NCI-H524 treated with DMSO at 0.1 percent for 48 hours (cell line): Measurements from ENCODE around the gene SEMA7A.

ENCODE experiments used
- DNase-seq: peaks from one replicate; lab custom pipeline; 2025; lab: John Stamatoyannopoulos, UW

SEMA7A gene

GRCh38 chr15:74451861-74452835 is 18.4 kb upstream of the SEMA7A start:
- DNase-seq = no peak

- DNase-seq = no peak
Observed at GRCh38 chr15:74451322-74451721, 17.6 kb upstream of the SEMA7A start.

DNA sequence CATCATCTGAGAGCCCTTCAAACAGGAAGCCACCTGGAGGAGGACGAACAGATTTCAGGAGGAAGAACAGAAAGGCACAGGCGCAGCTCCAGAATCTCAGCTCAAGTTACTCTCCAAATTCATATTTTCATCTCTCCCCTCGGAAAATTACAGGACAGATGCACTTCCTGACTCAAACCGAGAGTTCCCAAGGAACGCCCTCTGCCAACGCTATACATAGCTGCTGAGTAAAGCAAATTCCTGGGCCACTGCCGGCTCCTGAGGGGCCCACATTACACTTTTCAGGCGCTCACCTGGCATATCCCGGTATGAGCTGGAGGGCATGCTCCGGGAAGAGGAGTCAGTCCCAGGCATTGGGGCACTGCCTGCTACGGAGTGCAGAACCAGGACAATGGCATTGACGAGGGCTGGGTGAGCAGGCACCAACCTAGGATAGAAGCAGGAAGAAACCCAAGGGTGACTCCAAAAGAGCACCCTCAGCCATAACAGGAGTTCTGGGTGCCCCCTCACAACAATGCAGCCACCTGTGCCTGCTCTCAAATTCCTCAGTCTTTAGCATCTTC is 16.0 kb upstream of the SEMA7A start:
- no peak for DNase-seq

DNA sequence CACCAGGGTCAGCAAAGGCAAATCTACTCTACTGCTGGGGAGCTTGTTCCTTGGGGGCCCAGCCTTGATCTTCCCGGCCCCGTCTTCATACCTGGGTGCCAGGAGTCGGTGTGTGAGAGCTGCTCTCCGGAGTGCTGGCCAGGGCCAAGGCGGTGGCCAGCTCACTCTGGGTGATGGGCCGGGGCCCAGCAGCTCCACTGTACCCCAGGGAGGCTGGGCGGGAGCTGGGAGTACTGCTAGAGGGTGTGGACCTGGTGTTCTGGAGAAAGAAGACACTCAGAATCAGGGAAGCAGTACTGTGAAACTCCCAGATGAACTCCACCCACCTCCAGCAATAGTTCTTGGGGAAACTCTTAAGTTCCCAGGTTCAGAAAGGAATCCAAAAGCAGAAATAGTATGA is 15.3 kb upstream of the SEMA7A start:
- no peak for DNase-seq

DNA sequence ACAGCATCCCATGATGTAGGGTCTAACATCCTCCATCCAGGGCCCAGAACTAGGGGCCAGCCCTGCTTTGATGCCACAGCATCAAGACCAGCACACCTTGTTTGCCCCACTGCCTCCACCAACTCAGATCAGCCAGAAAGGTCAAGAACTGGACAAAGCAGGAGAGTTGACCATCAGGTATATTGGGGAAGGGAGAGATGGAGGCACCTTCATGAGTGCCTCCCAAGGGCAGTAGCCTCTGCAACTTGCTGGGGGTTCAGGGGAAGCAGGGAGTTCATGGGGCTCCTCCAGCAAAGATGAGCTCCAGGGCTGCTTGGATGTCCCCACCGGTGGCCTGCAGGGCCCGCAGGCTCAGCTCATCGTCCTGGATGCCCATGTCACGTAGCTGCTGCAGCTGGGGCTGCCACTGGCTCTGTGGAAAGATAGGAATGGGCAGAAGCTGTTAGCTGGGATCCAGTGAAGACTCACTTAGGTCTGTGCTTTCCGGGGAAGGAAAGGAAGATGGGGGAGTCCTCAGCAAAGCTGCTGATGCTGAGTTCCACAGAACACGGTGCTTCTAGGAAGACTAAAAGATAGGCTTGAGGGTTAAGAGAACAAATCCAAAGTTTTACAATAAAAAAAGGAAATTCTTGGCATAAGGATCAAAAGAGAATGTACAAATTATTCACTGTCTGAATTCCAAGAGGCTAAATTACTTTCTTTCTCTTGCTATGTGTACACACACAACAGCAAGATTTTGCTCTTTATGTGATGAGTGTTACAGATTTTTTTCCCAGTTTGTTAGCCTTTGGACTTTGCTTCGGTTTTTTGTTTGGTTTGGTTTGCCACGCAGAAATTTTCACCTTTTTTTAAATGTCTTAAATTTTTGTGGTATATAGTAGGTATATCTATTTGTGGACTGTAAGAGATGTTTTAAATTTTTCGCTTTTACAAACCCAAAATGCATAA is 12.3 kb upstream of the SEMA7A start:
- DNase-seq = no peak

GRCh38 chr15:74444106-74445062 is 10.6 kb upstream of the SEMA7A start:
- DNase-seq = no peak

DNA sequence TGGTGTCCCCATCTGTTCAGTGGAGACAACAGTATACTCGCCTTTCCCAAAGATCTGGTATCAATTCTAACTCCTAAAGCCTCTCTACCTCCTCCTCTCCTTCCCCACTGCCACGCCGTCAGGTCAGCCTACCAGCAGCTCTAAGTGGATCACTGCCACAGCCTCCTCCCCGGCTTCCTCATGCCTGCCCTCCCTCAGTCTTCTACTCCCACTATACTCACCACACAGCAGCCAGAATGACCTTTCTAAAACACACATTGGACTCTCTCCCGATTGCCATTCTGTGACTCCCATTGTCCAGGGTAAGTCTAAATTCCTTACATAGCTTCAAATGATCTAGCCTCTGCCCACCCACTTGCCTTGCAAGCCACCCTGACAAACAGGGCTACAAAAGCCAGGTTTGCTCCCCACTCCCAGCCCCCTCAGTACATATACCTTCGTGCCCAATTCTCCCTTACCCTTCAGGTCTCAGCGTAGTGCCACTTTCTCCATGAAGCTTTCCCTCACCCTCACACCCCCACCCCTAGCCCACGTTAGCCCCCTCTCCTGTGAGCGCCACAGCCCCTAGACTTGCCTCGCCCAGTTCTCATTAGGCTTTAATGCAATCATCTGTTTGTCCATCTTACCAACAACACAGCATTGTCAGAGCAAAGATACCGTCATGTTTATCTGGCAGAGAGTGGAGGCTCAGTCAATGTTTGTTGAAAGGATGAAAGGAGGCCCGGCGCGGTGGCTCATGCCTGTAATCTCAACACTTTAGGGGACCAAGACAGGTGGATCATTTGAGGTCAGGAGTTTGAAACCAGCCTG is 9.5 kb upstream of the SEMA7A start:
- no peak for DNase-seq

- no peak for DNase-seq
Observed at GRCh38 chr15:74442604-74443003, 8.8 kb upstream of the SEMA7A start.

GRCh38 chr15:74442063-74442462 is 8.3 kb upstream of the SEMA7A start:
- DNase-seq = no peak

- DNase-seq = no peak
Observed at GRCh38 chr15:74441248-74441941, 7.6 kb upstream of the SEMA7A start.

DNA sequence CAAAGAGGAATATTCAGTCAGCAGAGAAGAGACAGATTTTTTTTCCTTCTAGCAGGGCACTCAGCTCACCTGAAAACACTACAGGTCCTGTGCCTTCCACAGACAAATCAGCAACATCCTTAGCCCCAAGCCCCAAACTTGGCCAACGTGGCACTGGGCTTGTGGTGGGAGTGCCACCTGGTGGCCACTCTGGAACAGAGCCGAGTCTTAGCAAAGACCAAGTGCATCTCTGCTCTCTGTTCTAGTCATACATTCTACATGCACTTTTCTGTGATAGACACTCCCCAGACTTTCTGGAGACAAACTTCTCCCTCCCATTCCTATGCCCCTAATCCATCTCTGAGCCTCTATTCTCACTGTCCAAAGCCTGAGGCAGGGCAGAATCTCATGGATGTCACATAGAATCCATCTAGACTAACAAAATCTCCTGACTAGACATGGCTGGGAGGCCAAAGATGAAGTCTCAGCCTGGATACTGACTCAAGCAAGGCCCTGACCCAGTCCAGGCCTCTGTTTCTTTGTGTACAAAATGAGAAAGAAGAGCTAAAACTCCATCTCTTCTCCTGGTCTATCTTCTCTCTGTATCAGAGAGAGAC is 5.1 kb upstream of the SEMA7A start:
- no peak for DNase-seq

GRCh38 chr15:74438206-74438605 is 4.4 kb upstream of the SEMA7A start:
- DNase-seq = no peak

DNA sequence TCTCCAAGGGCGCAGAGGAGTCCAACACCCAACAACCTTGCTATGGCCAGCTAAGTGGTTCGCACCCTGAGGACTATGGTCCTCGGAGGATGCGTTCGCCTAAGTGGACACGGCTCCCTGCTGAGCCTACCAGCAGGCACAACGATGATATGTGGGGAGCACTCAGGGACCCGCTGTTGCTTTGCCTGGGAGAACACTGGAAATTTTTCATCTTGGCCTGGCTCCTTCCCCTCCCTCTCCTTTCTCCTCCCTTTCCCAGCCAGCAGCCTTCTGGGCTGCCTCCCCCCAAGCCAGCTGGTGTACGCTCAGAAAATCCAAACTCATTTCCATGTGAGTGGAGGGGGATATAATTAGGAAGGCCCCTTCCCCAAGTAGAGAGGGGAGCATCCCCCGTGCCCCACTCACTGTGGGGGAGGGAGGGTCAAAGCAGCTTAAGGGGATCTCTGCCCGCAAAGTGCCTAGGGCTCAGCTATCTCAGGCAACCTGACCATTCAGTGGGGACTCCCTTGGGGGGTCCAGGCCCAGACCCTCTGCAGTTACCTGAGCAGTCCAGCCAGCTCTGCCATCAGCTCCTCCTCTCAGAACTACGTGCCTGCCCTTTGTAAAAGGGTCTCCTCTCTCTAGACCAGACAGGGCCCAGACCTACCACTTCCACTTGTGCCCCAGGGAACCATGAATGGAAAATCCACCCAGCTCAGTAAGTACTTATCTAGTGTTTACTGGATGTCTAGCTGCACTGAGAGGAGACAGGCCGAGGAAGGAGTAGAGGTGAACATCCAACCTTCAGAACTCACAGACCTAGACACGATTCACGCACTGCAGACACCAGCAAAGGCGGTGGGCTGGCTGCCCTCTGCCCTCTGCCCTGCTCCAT is 742 bp upstream of the SEMA7A start:
- DNase-seq = no peak

- DNase-seq = no peak
Observed at GRCh38 chr15:74432968-74433591, 678 bp downstream of the SEMA7A start.

GRCh38 chr15:74432271-74432967 is 1.3 kb downstream of the SEMA7A start:
- DNase-seq = no peak

DNA sequence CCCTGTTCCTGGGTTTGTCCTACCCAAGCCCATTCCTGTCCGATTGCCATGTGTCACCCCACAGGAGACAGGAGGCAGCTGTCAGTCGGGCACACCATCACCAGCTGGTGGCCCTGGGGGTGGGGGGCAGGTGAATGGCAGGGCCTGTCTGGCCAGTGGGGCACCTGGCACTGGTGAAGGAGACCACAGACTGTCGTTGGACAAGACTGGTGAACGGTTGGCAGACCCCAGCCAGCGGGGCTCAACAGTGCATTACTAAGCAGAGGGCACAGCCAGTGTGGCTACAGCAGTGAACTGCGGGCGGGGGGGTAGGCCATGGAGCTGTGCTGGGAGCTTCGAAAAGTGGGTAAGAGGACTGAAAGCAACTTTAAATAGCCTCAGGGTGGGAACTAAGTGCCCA is 2.1 kb downstream of the SEMA7A start:
- no peak for DNase-seq

DNA sequence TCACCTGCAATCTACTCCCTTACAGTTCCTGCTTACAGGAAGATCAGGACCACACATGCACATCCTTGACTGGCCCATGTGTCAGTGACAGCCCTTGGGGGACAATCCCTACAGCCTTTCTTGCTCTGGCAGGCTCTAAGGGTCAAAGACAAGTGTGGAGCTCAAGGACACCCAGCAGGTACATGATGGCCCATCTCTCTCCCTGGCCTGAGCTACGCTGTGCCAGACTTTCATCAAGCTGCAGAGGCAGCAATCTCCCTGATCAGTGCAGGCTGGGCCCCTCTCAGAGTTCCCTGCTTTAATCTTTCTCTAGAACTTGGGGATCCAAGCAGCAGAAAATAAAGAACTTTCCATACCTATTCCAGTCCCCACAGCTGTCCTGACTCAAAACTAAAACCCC is 2.6 kb downstream of the SEMA7A start:
- DNase-seq = no peak
